Trophoblast cell (in vitro differentiated cells and primary cell): ENCODE data around the gene AK5.

ENCODE experiments used
- DNase-seq, 2 donors: peaks; one replicate each; pipeline ENCODE4 v3.0.0-alpha.2; 2016
- H2AFZ ChIP-seq: 2 replicates; pipeline ENCODE4 v1.6.1; 2013; ENCODE audit warnings: low read length, moderate library complexity, mild to moderate bottlenecking; ENCODE audit not compliant: insufficient read depth, poor library complexity
- H2AK5ac ChIP-seq: 2 replicates; pipeline ENCODE4 v1.6.1; 2013; ENCODE audit warnings: mild to moderate bottlenecking, low read length
- H2BK120ac ChIP-seq: 2 replicates; pipeline ENCODE4 v1.6.1; 2013; ENCODE audit warnings: low read length, mild to moderate bottlenecking, moderate library complexity; ENCODE audit not compliant: insufficient read depth, poor library complexity
- H2BK12ac ChIP-seq: 2 replicates; pipeline ENCODE4 v1.6.1; 2013; ENCODE audit warnings: mild to moderate bottlenecking, low read length, moderate library complexity
- H2BK5ac ChIP-seq: 2 replicates; pipeline ENCODE4 v1.6.1; 2013; ENCODE audit warnings: low read length, low read depth, moderate library complexity, mild to moderate bottlenecking; ENCODE audit not compliant: poor library complexity
- H3K14ac ChIP-seq: 2 replicates; pipeline ENCODE4 v1.6.1; 2013; ENCODE audit warnings: mild to moderate bottlenecking, low read length
- H3K18ac ChIP-seq: 2 replicates; pipeline ENCODE4 v1.6.1; 2013; ENCODE audit warnings: mild to moderate bottlenecking, low read length
- H3K23ac ChIP-seq: 2 replicates; pipeline ENCODE4 v1.6.1; 2013; ENCODE audit warnings: low read length
- H3K27ac ChIP-seq: 2 replicates; pipeline ENCODE4 v1.5.1; 2013; ENCODE audit warnings: low read depth, mild to moderate bottlenecking, inconsistent platforms, low read length, moderate library complexity
- H3K27me3 ChIP-seq: 2 replicates; pipeline ENCODE4 v1.6.1; 2013; ENCODE audit warnings: inconsistent platforms, mild to moderate bottlenecking, low read length, moderate library complexity; ENCODE audit not compliant: insufficient read depth
- H3K36me3 ChIP-seq, 2 experiments: 1 replicate in 1 of 2; 2 replicates in 1 of 2; pipeline ENCODE4 v1.6.1; 2013; ENCODE audit warnings: low read length in 2 of 2, mild to moderate bottlenecking in 2 of 2, moderate library complexity in 1 of 2; ENCODE audit not compliant: insufficient read depth in 2 of 2, control insufficient read depth in 1 of 2
- H3K4ac ChIP-seq: 2 replicates; pipeline ENCODE4 v1.6.1; 2013; ENCODE audit warnings: low read depth, mild to moderate bottlenecking, low read length, moderate library complexity
- H3K4me1 ChIP-seq, 2 experiments: 1 replicate in 1 of 2; 2 replicates in 1 of 2; pipeline ENCODE4 v1.6.1; 2013; ENCODE audit warnings: low read length in 2 of 2, mild to moderate bottlenecking in 2 of 2, moderate library complexity in 1 of 2; ENCODE audit not compliant: insufficient read depth in 2 of 2, control insufficient read depth in 1 of 2
- H3K4me2 ChIP-seq: 2 replicates; pipeline ENCODE4 v1.6.1; 2013; ENCODE audit warnings: inconsistent platforms, mild to moderate bottlenecking, low read length, moderate library complexity
- H3K4me3 ChIP-seq: 2 replicates; pipeline ENCODE4 v1.5.1; 2013; ENCODE audit warnings: mild to moderate bottlenecking, low read depth, low read length, inconsistent platforms
- H3K79me1 ChIP-seq: one replicate; pipeline ENCODE4 v1.6.1; 2013; ENCODE audit warnings: low read length
- H3K79me2 ChIP-seq: 2 replicates; pipeline ENCODE4 v1.6.1; 2013; ENCODE audit warnings: low read length, mild to moderate bottlenecking; ENCODE audit not compliant: control insufficient read depth, insufficient read depth, poor library complexity
- H3K9ac ChIP-seq: 2 replicates; pipeline ENCODE4 v1.6.1; 2013; ENCODE audit warnings: mild to moderate bottlenecking, low read length
- H3K9me3 ChIP-seq: 2 replicates; pipeline ENCODE4 v1.6.1; 2013; ENCODE audit warnings: low read depth, mild to moderate bottlenecking, control low read depth, inconsistent platforms, low read length; ENCODE audit not compliant: insufficient read depth
- H4K12ac ChIP-seq: 2 replicates; pipeline ENCODE4 v1.6.1; 2013; ENCODE audit warnings: low read depth, mild to moderate bottlenecking, low read length, moderate library complexity
- H4K8ac ChIP-seq: 2 replicates; pipeline ENCODE4 v1.6.1; 2013; ENCODE audit warnings: low read depth, mild to moderate bottlenecking, low read length, moderate library complexity
- H4K91ac ChIP-seq: one replicate; pipeline ENCODE4 v1.6.1; 2013; ENCODE audit warnings: low read depth, mild to moderate bottlenecking, low read length, moderate library complexity
- WGBS: extraction: QIAGEN DNeasy Blood & Tissue Kit; methylation state at CpG from one replicate; pipeline ENCODE4 v1.1.7; 2013; ENCODE audit warnings: missing lambda C conversion rate; ENCODE audit not compliant: insufficient read length, insufficient coverage; ENCODE audit errors: extremely low coverage; 5-methylcytosine and 5-hydroxymethylcytosine counted together

AK5 gene

GRCh38 chr1:77355010-77355409, 73.2 kb downstream of the AK5 start:
- Histone ChIP-seq H3K23ac (no peak overlapping the region), H3K4me3 (no peak overlapping the region), H3K27ac (no peak overlapping the region), H3K4me1 (no peaks in the 10 kb centered on the region), H2BK120ac (no peak overlapping the region), H2BK5ac (no peak overlapping the region), H2AFZ (no peak overlapping the region), H3K4ac (no peak overlapping the region), H3K79me1 (no peaks in the 10 kb centered on the region), H2AK5ac (no peak overlapping the region), H4K8ac (no peak overlapping the region), H3K79me2 (no peaks in the 10 kb centered on the region), H4K12ac (no peak overlapping the region), H3K36me3 (no peaks in the 10 kb centered on the region), H3K18ac (no peak overlapping the region), H3K9ac (no peak overlapping the region), H3K9me3 (no peaks in the 10 kb centered on the region), H3K27me3 (no peaks in the 10 kb centered on the region), H4K91ac (no peak overlapping the region), H3K4me2 (no peak overlapping the region), H3K14ac (no peak overlapping the region), H2BK12ac (no peak overlapping the region)
- no peak for DNase-seq
- WGBS: no CpG with 5 or more reads among the region's 3 CpGs

- no peaks in the 10 kb centered on the region for H3K36me3 ChIP-seq
Measured at GRCh38 chr1:77356136-77356535, 74.3 kb downstream of the AK5 start.

GRCh38 chr1:77360256-77360655, 78.4 kb downstream of the AK5 start:
- H2BK120ac ChIP-seq: no peak overlapping the region
- no peaks in the 10 kb centered on the region for H3K9me3 ChIP-seq
- no peak overlapping the region for H2BK5ac ChIP-seq
- H3K4ac ChIP-seq: no peak overlapping the region
- no peak overlapping the region for H4K91ac ChIP-seq
- no peaks in the 10 kb centered on the region for H3K4me1 ChIP-seq
- H3K14ac ChIP-seq: no peak overlapping the region
- no peak overlapping the region for H3K9ac ChIP-seq
- no peak overlapping the region for H2AFZ ChIP-seq
- no peak overlapping the region for H3K18ac ChIP-seq
- no peaks in the 10 kb centered on the region for H3K79me1 ChIP-seq
- no peak overlapping the region for H3K23ac ChIP-seq
- no peaks in the 10 kb centered on the region for H3K79me2 ChIP-seq
- no peak overlapping the region for H3K4me2 ChIP-seq
- H3K27ac ChIP-seq: no peak overlapping the region
- H2BK12ac ChIP-seq: no peak overlapping the region
- H3K36me3 ChIP-seq: no peaks in the 10 kb centered on the region
- no peak overlapping the region for H2AK5ac ChIP-seq
- no peak for DNase-seq
- no peaks in the 10 kb centered on the region for H3K27me3 ChIP-seq
- no peak overlapping the region for H4K12ac ChIP-seq
- no peak overlapping the region for H4K8ac ChIP-seq
- H3K4me3 ChIP-seq: no peak overlapping the region

More at GRCh38 chr1:77356136-77356535, 74.3 kb downstream of the AK5 start:
- H2AK5ac ChIP-seq: no peak overlapping the region
- H3K4me1 ChIP-seq: no peaks in the 10 kb centered on the region
- H3K23ac ChIP-seq: no peak overlapping the region
- no peaks in the 10 kb centered on the region for H3K79me2 ChIP-seq
- no peaks in the 10 kb centered on the region for H3K79me1 ChIP-seq
- no peak overlapping the region for H4K8ac ChIP-seq
- WGBS: no CpG with 5 or more reads among the region's 3 CpGs
- H2BK5ac ChIP-seq: no peak overlapping the region
- no peak overlapping the region for H4K91ac ChIP-seq
- DNase-seq: no peak
- H3K9ac ChIP-seq: no peak overlapping the region
- H3K14ac ChIP-seq: no peak overlapping the region
- H3K4me2 ChIP-seq: no peak overlapping the region
- H3K4me3 ChIP-seq: no peak overlapping the region
- H3K27ac ChIP-seq: no peak overlapping the region
- no peak overlapping the region for H2BK12ac ChIP-seq
- H4K12ac ChIP-seq: no peak overlapping the region
- no peak overlapping the region for H3K18ac ChIP-seq
- no peak overlapping the region for H3K4ac ChIP-seq
- no peaks in the 10 kb centered on the region for H3K27me3 ChIP-seq
- no peak overlapping the region for H2BK120ac ChIP-seq
- H3K9me3 ChIP-seq: no peaks in the 10 kb centered on the region
- H2AFZ ChIP-seq: no peak overlapping the region

- Histone ChIP-seq H4K8ac (no peak overlapping the region), H3K27me3 (no peaks in the 10 kb centered on the region), H3K23ac (no peak overlapping the region), H4K12ac (no peak overlapping the region), H3K18ac (no peak overlapping the region), H3K4ac (no peak overlapping the region), H2AK5ac (no peak overlapping the region), H3K4me1 (no peaks in the 10 kb centered on the region), H3K36me3 (no peaks in the 10 kb centered on the region), H2BK12ac (no peak overlapping the region), H2BK120ac (no peak overlapping the region), H3K9ac (peak overlapping the region; percentile 58), H2AFZ (no peak overlapping the region), H3K79me2 (no peaks in the 10 kb centered on the region), H3K14ac (no peak overlapping the region), H4K91ac (no peak overlapping the region), H3K9me3 (no peaks in the 10 kb centered on the region), H2BK5ac (no peak overlapping the region), H3K4me3 (no peak overlapping the region), H3K27ac (no peak overlapping the region), H3K79me1 (no peaks in the 10 kb centered on the region), H3K4me2 (no peak overlapping the region)
- no CpG with 5 or more reads among the region's 7 CpGs for WGBS
- no peak for DNase-seq
Measured at GRCh38 chr1:77361621-77362020, 79.8 kb downstream of the AK5 start.
